SJCRH30 (cell line): ENCODE results near the gene PRAMEF17. TPM values are rescaled to one million over a fixed set of nuclear protein-coding genes. Genes with fewer than 3 reads are reported as not detected.
"Not testable (repeated sequence)": the region's sequence is repeated elsewhere in the genome, so short reads cannot be mapped to it uniquely, and the experiment has no call there.

Experiments used
- DNase-seq, 2 experiments: peaks; one replicate each; pipeline ENCODE4 v3.0.0-alpha.2; 2015 to 2020
- H3K27ac ChIP-seq: fragments of 250-450 bp; sonication (Bioruptor Pico); 2 replicates; pipeline ENCODE4 v1.5.1; 2020; ENCODE audit warnings: mild to moderate bottlenecking, moderate library complexity
- H3K27me3 ChIP-seq: fragments of 250-450 bp; sonication (Bioruptor Pico); 2 replicates; pipeline ENCODE4 v1.5.1; 2020; ENCODE audit warnings: mild to moderate bottlenecking, moderate library complexity
- H3K36me3 ChIP-seq: fragments of 250-450 bp; sonication (Bioruptor Pico); 2 replicates; pipeline ENCODE4 v1.5.1; 2020; ENCODE audit warnings: mild to moderate bottlenecking, moderate library complexity
- H3K4me1 ChIP-seq: fragments of 250-450 bp; sonication (Bioruptor Pico); 2 replicates; pipeline ENCODE4 v1.5.1; 2020; ENCODE audit warnings: mild to moderate bottlenecking, moderate library complexity
- H3K4me3 ChIP-seq: fragments of 250-450 bp; sonication (Bioruptor Pico); 2 replicates; pipeline ENCODE4 v1.5.1; 2020; ENCODE audit warnings: mild to moderate bottlenecking, moderate library complexity
- H3K9me3 ChIP-seq: fragments of 250-450 bp; sonication (Bioruptor Pico); replicated peaks from 2 replicates; pipeline ENCODE4 v1.5.1; 2020; ENCODE audit warnings: mild to moderate bottlenecking, moderate library complexity
- total RNA-seq: library from RNA; depleted of rRNA; stranded (reverse); fragments of >200 nt; shearing (Covaris generic); gene quantifications from 2 replicates; pipeline ENCODE4 v1.2.3, GENCODE V29; 2014; rRNA removed

PRAMEF17 gene, protein sequence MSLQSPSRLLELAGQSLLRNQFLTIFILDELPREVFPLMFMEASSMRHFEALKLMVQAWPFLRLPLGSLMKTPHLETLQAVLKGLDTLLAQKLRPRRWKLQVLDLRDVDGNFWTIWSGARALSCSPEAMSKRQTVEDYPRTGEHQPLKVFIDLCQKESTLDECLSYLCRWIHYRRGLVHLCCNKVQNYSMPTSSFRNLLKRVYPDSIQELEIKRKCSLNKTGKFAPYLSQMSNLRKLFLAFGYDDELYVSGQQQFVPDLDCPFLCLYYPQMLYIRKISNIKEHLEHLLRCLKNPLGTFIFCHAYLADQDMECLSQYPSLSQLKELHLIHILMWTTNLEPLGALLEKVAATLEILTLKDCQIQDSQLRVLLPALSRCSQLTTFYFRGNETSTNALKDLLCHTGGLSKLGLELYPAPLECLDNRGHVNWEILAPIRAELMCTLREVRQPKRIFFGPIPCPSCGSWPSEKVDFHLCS
- not detected in 2 replicates for total RNA-seq

DNA sequence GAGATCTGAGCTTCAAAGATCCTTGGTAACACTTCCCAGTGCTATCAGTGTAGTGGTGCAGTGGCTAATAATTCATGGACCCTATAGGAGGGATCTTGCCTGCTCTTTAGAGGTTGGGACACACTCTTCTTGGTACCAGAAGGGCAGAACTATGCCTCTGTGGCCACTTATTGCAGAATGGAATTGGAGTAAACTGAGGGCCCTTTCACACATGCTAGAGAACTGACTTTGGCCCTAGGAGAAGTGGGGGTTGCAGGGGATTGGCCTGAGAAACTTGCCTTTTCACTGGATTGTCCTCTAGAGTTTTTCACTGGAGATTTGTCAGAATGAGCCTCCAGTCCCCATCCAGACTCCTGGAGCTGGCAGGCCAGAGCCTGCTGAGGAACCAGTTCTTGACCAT, at the start of gene PRAMEF17:
PRAMEF17 (plus strand) TSS at position 301 of the 400 bp plus-strand sequence; CDS start at position 327, 26 bp downstream.
- not testable (repeated sequence) for H3K4me3 ChIP-seq, H3K27me3 ChIP-seq, H3K4me1 ChIP-seq, H3K27ac ChIP-seq, DNase-seq, H3K36me3 ChIP-seq, H3K9me3 ChIP-seq

DNA sequence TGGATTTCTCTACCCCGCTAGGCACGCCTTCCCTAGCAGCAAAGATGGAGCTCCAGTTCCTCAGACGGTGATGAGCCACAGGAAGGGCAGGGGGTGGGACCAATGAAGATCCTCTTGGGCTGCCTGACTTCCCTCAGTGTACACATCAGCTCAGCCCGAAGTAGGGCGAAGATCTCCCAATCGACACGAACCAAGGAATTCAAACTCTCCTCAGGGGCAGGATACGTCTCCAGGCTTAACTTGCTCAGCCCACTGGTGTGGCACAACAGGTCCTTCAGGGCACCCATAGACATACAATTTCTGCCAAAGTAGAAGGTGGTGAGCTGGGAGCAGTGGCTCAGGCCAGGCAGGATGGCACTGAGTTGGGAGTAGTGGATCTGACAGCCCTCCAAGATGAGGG, 46.9 kb upstream of the PRAMEF17 start:
- H3K27ac ChIP-seq, H3K36me3 ChIP-seq, H3K4me1 ChIP-seq, DNase-seq, H3K27me3 ChIP-seq, H3K4me3 ChIP-seq, H3K9me3 ChIP-seq: not testable (repeated sequence)

DNA sequence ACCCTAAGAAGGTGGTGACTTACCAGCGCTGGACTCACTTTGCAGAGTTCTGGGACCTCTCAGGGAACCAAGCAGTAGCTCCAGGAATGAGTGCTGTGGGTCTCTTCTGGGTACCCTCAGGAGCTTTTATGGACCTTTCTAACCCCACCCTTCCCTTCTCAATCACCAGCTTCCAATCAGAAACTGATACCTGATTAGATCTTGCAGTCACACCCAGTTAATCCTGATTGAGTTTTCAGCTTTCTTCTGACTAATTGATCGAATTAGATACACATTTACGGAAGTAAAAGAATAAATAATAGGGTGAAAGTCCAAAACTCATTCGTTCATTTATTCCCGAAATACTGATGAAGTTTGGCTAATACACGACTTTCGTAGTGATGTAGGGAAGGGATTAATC, 42.4 kb upstream of the PRAMEF17 start, which contains the start of gene PRAMEF14:
PRAMEF14 (minus strand) TSS at position 101 of the 400 bp plus-strand sequence. CDS start 1,820 bp downstream, outside the sequence.
- not testable (repeated sequence) for H3K27me3 ChIP-seq, DNase-seq, H3K27ac ChIP-seq, H3K4me1 ChIP-seq, H3K9me3 ChIP-seq, H3K36me3 ChIP-seq, H3K4me3 ChIP-seq

DNA sequence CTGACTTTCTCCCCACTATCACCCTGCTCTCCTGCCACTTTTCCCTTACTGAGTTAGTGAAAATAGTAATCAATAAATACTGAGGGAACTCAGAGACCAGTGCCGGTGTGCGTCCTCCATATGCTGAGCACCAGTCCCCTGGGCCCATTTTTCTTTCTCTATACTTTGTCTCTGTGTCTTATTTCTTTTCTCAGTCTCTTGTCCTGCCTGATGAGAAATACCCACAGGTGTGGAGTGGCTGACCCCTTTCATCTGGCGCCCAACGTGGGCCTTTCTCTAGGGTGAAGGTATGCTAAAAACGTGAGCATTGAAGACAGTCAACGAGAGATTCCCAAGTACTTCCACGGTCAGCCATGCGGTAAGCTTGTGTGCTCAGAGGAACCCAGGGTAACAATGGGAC, 36.0 kb upstream of the PRAMEF17 start:
- DNase-seq, result peak in 1 of 2 experiments; percentile 4
- H3K36me3 ChIP-seq, H3K4me3 ChIP-seq, H3K27ac ChIP-seq, H3K9me3 ChIP-seq, H3K27me3 ChIP-seq, H3K4me1 ChIP-seq: not testable (repeated sequence)

DNA sequence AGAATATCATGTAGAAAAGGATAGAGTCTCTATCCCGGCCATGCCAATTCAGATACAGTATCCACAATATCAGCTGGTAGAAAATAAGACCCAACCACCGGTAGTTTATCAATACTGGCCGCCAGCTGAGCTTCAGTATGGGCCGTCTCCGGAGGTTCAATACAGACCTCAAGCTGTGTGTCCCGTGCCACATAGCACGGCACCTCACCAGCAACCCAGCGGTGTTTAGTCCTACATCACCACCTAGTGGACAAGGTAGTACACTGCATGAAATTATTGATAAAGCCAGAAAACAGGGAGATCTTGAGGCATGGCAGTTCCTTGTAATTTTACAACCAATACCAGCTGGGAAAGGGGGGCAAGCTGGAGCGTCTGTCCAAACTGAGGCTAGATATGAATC, 35.0 kb upstream of the PRAMEF17 start:
- H3K9me3 ChIP-seq, H3K4me1 ChIP-seq, H3K36me3 ChIP-seq: not testable (repeated sequence)

DNA sequence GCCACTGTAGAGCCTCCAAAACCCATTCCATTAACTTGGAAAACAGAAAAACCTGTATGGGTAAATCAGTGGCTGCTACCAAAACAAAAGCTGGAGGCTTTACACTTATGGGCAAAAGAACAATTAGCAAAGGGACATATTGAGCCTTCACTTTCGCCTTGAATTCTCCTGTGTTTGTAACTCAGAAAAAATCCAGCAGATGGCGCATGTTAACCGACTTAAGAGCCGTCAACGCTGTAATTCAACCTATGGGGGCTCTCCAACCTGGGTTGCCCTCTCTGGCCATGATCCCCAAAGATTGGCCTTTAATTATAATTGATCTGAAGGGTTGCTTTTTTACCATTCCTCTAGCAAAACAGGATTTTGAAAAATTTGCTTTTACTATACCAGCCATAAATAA, 32.7 kb upstream of the PRAMEF17 start:
- not testable (repeated sequence) for H3K4me1 ChIP-seq, H3K27me3 ChIP-seq, H3K36me3 ChIP-seq, H3K4me3 ChIP-seq, H3K9me3 ChIP-seq, H3K27ac ChIP-seq
- peak; percentile 34 to 71 for DNase-seq

More for the DNA sequence above, 35.0 kb upstream of the PRAMEF17 start:
- H3K27ac ChIP-seq, H3K4me3 ChIP-seq, H3K27me3 ChIP-seq, DNase-seq: not testable (repeated sequence)

DNA sequence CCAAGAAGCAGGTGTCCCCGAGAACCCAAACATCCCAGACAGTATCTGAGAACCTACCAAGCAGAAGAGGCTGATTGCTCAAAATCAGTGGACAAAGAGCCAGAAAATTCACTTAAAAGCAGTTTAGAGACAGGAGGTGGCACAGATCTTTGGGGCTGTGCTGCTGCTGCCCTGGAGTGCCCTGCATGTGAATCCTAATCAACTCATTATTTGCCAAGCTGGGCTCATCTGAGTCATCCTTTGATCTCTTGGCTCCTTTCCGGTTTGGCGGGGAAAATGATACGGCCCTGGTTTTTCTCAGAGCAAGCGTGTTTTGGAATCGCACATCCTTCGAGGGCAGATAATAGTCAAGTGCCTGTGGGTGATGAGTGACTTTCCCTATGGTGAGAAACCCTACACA, 27.1 kb upstream of the PRAMEF17 start:
- not testable (repeated sequence) for H3K9me3 ChIP-seq, H3K27me3 ChIP-seq, H3K4me3 ChIP-seq, H3K27ac ChIP-seq, H3K4me1 ChIP-seq, H3K36me3 ChIP-seq, DNase-seq

DNA sequence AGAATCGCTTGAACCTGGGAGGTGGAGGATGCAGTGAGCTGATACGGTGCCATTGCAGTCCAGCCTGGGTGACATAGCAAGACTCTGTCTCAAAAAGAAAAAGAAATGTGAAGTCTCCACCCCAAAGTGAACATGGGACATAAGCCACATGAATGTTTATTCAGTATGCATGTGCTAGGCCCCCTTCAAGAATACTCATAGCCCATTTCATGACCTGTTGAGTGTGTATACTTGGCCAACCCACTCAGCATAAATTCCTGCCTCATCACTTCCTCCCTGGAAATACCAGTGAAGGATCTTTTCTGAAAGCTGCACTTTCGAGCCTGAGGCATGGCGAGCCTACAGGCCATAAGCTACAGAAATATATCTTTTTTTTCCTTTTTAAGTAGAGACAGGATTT, 24.5 kb upstream of the PRAMEF17 start:
- DNase-seq, H3K27ac ChIP-seq, H3K27me3 ChIP-seq, H3K4me3 ChIP-seq, H3K36me3 ChIP-seq, H3K4me1 ChIP-seq, H3K9me3 ChIP-seq: not testable (repeated sequence)

DNA sequence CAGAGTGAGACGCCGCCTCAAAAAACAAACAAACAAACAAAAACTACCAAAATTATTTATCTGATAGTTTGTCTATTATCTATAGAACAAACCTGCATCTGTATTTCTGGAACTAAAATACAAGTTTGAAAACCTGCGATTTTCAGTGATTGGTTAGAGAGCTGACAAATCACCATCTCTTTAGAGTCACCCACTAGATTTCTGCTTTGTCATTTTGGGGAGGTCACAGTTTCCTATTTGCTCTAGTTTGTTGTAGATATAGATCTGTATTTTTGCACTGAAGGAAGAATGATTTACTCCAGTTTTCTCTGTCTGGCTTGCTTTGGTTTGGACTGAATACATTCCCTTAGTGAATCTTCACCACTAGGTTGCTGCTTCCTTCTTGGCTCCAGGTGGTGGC, 22.9 kb upstream of the PRAMEF17 start:
- not testable (repeated sequence) for H3K4me3 ChIP-seq, DNase-seq, H3K36me3 ChIP-seq, H3K4me1 ChIP-seq, H3K9me3 ChIP-seq, H3K27me3 ChIP-seq, H3K27ac ChIP-seq

DNA sequence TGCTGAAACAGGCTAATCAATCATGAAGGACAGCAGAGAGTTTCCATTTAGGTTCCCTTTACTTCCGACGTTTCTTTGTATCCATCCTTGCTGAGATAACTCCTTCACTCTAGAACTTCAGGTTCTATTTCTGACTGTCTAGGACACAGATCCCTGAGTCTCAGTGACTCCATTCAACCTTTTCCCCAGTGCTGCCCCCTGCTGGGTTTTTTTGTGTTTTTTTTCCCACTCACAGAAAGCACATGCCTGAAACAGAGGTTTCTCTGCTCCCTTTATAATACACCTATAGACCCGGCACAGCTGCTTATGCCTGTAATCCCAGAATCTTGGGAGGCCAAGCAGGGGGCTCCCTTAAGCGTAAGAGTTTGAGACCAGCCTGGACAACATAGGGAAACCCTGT, 20.9 kb upstream of the PRAMEF17 start:
- not testable (repeated sequence) for H3K9me3 ChIP-seq, H3K27ac ChIP-seq, H3K27me3 ChIP-seq, H3K4me1 ChIP-seq, H3K4me3 ChIP-seq, H3K36me3 ChIP-seq
- DNase-seq, result peak; percentile 41 to 72

DNA sequence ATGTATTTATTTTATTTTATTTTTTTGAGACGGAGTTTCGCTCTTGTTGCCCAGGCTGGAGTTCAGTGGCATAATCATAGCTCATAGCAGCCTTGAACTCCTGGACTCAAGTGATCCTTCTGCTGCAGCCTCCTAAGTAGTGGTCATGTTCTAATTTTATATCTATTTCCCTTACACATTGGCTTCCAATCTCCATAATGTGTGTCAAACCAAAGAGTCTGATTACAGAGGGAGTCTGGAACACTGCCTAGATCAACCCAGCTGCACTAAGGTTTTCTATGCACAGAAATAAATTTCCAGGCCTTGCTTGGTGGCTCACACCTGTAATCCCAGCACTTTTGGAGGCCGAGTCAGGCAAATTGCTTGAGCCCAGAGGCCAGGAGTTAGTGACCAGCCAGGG, 10.4 kb upstream of the PRAMEF17 start:
- H3K27ac ChIP-seq, H3K36me3 ChIP-seq, H3K9me3 ChIP-seq, DNase-seq, H3K4me3 ChIP-seq, H3K27me3 ChIP-seq, H3K4me1 ChIP-seq: not testable (repeated sequence)

DNA sequence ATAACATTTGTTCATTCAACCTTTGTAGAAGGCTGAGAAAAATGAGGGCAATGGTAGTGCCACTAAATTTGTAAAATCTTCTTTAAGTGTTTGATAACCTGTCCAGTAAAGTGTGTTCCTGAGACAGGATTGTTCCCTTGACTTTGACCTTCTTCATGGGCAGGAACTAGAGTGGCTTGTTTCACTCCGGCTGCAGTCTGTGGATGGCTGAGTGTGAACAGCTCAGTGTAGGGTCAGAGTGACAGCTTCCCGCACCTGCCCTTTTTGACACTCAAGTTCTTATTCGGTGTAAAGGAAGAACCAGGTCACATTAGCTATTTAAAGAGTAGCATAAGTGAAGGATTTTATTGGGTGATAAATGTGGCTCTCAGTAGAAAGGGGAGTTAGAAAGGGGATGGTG, 9.1 kb upstream of the PRAMEF17 start:
- not testable (repeated sequence) for H3K27ac ChIP-seq, H3K36me3 ChIP-seq, H3K4me1 ChIP-seq, DNase-seq, H3K4me3 ChIP-seq, H3K9me3 ChIP-seq, H3K27me3 ChIP-seq

DNA sequence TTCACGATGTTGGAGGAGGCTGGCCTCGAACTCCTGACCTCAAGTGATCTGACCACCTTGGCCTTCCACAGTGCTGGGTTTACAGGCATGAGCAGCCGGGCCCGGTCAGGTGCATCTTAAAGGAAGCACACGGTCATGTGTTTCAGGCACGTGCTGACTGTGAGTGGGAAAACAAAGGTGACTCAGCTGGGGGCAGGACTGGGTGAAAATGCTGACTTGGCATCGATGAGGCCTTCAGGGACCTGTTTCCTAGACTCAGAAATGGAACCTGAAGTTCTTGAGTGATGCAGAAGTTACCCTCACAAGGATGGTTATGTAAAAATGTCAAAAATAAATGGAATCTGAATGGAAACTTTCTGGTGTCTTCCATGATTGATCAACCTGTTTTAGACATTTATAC, 3.6 kb downstream of the PRAMEF17 start:
- not testable (repeated sequence) for H3K27ac ChIP-seq

DNA sequence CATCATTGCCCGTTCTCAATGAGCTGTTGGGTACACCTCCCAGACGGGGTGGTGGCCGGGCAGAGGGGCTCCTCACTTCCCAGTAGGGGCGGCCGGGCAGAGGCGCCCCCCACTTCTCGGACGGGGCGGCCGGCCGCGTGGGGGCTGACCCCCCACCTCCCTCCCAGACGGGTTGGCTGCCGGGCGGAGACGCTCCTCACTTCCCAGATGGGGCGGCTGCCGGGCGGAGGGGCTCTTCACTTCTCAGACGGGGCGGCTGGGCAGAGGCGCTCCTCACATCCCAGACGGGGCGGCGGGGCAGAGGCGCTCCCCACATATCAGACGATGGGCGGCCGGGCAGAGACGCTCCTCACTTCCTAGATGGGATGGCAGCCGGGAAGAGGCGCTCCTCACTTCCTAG, 5.3 kb downstream of the PRAMEF17 start:
- not testable (repeated sequence) for H3K4me1 ChIP-seq, H3K4me3 ChIP-seq, H3K36me3 ChIP-seq, DNase-seq, H3K27me3 ChIP-seq, H3K27ac ChIP-seq, H3K9me3 ChIP-seq

More for the DNA sequence above, 3.6 kb downstream of the PRAMEF17 start:
- not testable (repeated sequence) for H3K4me3 ChIP-seq, H3K4me1 ChIP-seq, H3K27me3 ChIP-seq, H3K36me3 ChIP-seq, H3K9me3 ChIP-seq, DNase-seq

DNA sequence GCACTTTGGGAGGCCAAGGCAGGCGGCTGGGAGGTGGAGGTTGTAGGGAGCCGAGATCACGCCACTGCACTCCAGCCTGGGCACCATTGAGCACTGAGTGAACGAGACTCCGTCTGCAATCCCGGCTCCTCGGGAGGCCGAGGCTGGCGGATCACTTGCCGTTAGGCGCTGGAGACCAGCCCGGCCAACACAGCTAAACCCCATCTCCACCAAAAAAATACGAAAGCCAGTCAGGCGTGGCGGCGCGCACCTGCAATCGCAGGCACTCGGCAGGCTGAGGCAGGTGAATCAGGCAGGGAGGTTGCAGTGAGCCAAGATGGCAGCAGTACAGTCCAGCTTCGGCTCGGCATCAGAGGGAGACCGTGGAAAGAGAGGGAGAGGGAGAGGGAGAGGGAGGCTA, 5.9 kb downstream of the PRAMEF17 start:
- not testable (repeated sequence) for H3K4me3 ChIP-seq, H3K4me1 ChIP-seq, H3K9me3 ChIP-seq, DNase-seq, H3K27me3 ChIP-seq, H3K36me3 ChIP-seq, H3K27ac ChIP-seq

DNA sequence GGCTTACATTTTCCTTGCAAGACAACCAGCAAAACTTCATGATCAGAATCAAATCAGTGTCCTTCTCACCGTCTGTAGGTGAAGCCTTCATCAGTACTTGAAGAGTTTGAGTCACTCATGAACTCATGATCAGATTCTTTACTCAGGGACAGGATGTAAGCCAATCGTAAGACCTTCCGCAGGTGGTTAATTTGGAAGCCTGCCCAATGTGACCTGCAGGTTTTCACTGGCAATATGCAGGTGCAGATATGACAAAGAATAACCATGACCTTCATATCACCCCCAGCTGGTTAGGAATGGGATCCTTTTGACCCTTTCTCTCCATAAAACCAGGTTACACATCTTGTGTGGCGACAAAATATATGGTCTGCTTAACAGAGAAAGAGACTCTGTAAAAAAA, 18.4 kb downstream of the PRAMEF17 start:
- Histone ChIP-seq H3K9me3 (no peaks in the 10 kb centered on the region), H3K4me1 (no peaks in the 10 kb centered on the region), H3K36me3 (no peaks in the 10 kb centered on the region), H3K4me3 (no peak overlapping the region), H3K27ac (no peak overlapping the region), H3K27me3 (no peaks in the 10 kb centered on the region)
- DNase-seq, result no peak
